Bronchial smooth muscle cell (primary cell): ENCODE data around the gene OR2Z1. TPM values are rescaled to one million over a fixed set of nuclear protein-coding genes. Genes with fewer than 3 reads are reported as not detected.

Experiments
- total RNA-seq: library from RNA; depleted of rRNA; stranded (reverse); fragments of >200 nt; gene quantifications from 2 replicates; pipeline ENCODE4 v1.2.1, GENCODE V29; 2014

OR2Z1 gene
- total RNA-seq = not detected in 2 replicates

GRCh38 chr19:8721334-8721733 is at the start of gene OR2Z1:
TSS of gene OR2Z1 (plus strand) at chr19:8721634. CDS start at chr19:8731029, 9,395 bp downstream.

GRCh38 chr19:8698433-8699063 is 22.9 kb upstream of the OR2Z1 start, which contains the start of gene ACTL9:
TSS of gene ACTL9 (minus strand) at chr19:8698795. CDS start at chr19:8698701, 94 bp downstream.

Other genes with a start within 250 kb of the OR2Z1 start
- gene PRAM1, start 219.0 kb upstream of the OR2Z1 start, total RNA-seq = 0.16 TPM in 1 of 2 replicates, not detected in the other
- gene ZNF414, start 207.5 kb upstream of the OR2Z1 start, total RNA-seq = 2.2 and 4.7 TPM in 2 replicates
- gene MYO1F, start 144.2 kb upstream of the OR2Z1 start, total RNA-seq = 0.34 and 0.47 TPM in 2 replicates
- gene ADAMTS10, start 110.9 kb upstream of the OR2Z1 start, total RNA-seq = 6.8 and 8.1 TPM in 2 replicates
- not detected in 2 replicates for gene NFILZ, start 91.0 kb upstream of the OR2Z1 start, total RNA-seq
- gene ACTL9, start 22.8 kb upstream of the OR2Z1 start, total RNA-seq = not detected in 2 replicates
- 15.9 and 22.2 TPM in 2 replicates for gene ZNF558, start 110.7 kb downstream of the OR2Z1 start, total RNA-seq
- gene MBD3L1, start 110.7 kb downstream of the OR2Z1 start, total RNA-seq = not detected in 2 replicates